Colonic mucosa (tissue), 4 donors: Measurements from ENCODE around the gene ERRFI1. TPM values are rescaled to one million over a fixed set of nuclear protein-coding genes. Genes with fewer than 3 reads are reported as not detected.

Experiments used
- DNase-seq: peaks from one replicate; pipeline ENCODE4 v3.0.0-alpha.2; 2020
- H3K27ac ChIP-seq: fragments of 200-600 bp; one replicate; pipeline ENCODE4 v1.8.0; 2021
- H3K27me3 ChIP-seq: fragments of 200-600 bp; one replicate; pipeline ENCODE4 v1.8.0; 2021
- H3K36me3 ChIP-seq: fragments of 200-600 bp; one replicate; pipeline ENCODE4 v1.8.0; 2021
- H3K4me1 ChIP-seq: fragments of 200-600 bp; one replicate; pipeline ENCODE4 v1.8.0; 2021; ENCODE audit warnings: mild to moderate bottlenecking
- H3K4me3 ChIP-seq: fragments of 200-600 bp; one replicate; pipeline ENCODE4 v1.8.0; 2021
- H3K9ac ChIP-seq, 2 donors: one replicate each; pipeline ENCODE4 v1.7.0; 2013; ENCODE audit warnings: control low read depth in 2 of 2, low read depth in 2 of 2, low read length in 2 of 2
- H3K9me3 ChIP-seq: fragments of 200-600 bp; one replicate; pipeline ENCODE4 v1.8.0; 2021
- CTCF ChIP-seq: fragments of 200-600 bp; IDR thresholded peaks from one replicate; pipeline ENCODE4 v1.8.0; 2022; ENCODE audit warnings: antibody characterized with exemption, mild to moderate bottlenecking
- intact Hi-C: fragments of 100-400 bp; cut with DNase I; formaldehyde crosslinking; loops from one replicate; pipeline ENCODE4 v1.14.1; 2022
- total RNA-seq, 2 donors: library from RNA; stranded (reverse); fragmentation: NEBNext Ultra II Directional in 1 of 2; extraction: Animal tissue kit (Norgen Biotek cat#: 25700) in 1 of 2; gene quantifications; one replicate each; pipeline ENCODE4 v1.2.1, GENCODE V29; 2021
- donor health status: healthy.
- donor health status: DM: no; HTN: no; CAD: no.
- donor health status: DM: no; HTN: no; CAD: no.

Gene ERRFI1
- total RNA-seq, 2 donors from 2014 or later: 22.3 to 45.5 TPM

GRCh38 chr1:7962636-7963377 is 63.3 kb downstream of the ERRFI1 start:
- H3K4me1 ChIP-seq: peaks cover 11% of the 10 kb centered on the region
- H3K9me3 ChIP-seq: no peaks in the 10 kb centered on the region
- H3K27ac ChIP-seq: no peak overlapping the region
- no peaks in the 10 kb centered on the region for H3K27me3 ChIP-seq
- no peaks in the 10 kb centered on the region for H3K36me3 ChIP-seq
- H3K9ac ChIP-seq: peak overlapping the region in 1 of 2 donors; percentile 76
- intact Hi-C loops: no loop called here
- TF ChIP-seq CTCF: no peak
- peak overlapping the region; percentile 89 for H3K4me3 ChIP-seq
- DNase-seq: no peak

GRCh38 chr1:7962014-7962335 is 64.1 kb downstream of the ERRFI1 start:
- peak overlapping the region; percentile 89 for H3K27ac ChIP-seq

More at GRCh38 chr1:7962014-7962335, 64.1 kb downstream of the ERRFI1 start:
- H3K9ac ChIP-seq: peak overlapping the region; percentile 76 to 87
- intact Hi-C loops: no loop called here
- H3K4me1 ChIP-seq: peaks cover 11% of the 10 kb centered on the region
- no peaks in the 10 kb centered on the region for H3K9me3 ChIP-seq
- H3K36me3 ChIP-seq: no peaks in the 10 kb centered on the region
- no peak for TF ChIP-seq CTCF
- no peaks in the 10 kb centered on the region for H3K27me3 ChIP-seq
- peak overlapping the region; percentile 89 for H3K4me3 ChIP-seq
- DNase-seq: no peak

Other genes starting within 250 kb of the ERRFI1 start
- gene PER3, start 242.0 kb downstream of the ERRFI1 start, total RNA-seq: 10 to 100 TPM in 1 of 2 donors, 1 to 10 TPM in 1; 3.9 to 14.1 TPM
- gene UTS2, start 173.2 kb downstream of the ERRFI1 start, total RNA-seq: under 1 TPM in 1 of 2 donors, not detected in 1; 0.20 TPM
- under 1 TPM; 0.17 to 0.56 TPM for gene TNFRSF9, start 85.5 kb downstream of the ERRFI1 start, total RNA-seq
- gene PARK7, start 64.6 kb downstream of the ERRFI1 start, total RNA-seq: 100 to 1,000 TPM; 184 to 330 TPM